Thymus (tissue), 11 donors: ENCODE measurements around the gene DNAH6. TPM values are rescaled to one million over a fixed set of nuclear protein-coding genes. Genes with fewer than 3 reads are reported as not detected.
"Not testable (repeated sequence)": the region's sequence is repeated elsewhere in the genome, so short reads cannot be mapped to it uniquely, and the experiment has no call there.

ENCODE experiments used
- DNase-seq, 9 donors: peaks; one replicate each; pipeline ENCODE4 v3.0.0-alpha.2; 2013; ENCODE audit warnings: low spot score in 9 of 9, low read depth in 6 of 9, missing footprints in 1 of 9
- H3K27ac ChIP-seq, 2 donors: one replicate each; pipeline ENCODE4 v1.5.1; 2013; ENCODE audit warnings: control low read depth in 1 of 2, low read depth in 1 of 2, low read length in 1 of 2, mild to moderate bottlenecking in 1 of 2, moderate library complexity in 1 of 2
- H3K27me3 ChIP-seq, 2 donors: one replicate each; pipeline ENCODE4 v1.5.1; 2013; ENCODE audit warnings: low read length in 1 of 2; ENCODE audit not compliant: control insufficient read depth in 2 of 2, insufficient read depth in 1 of 2
- H3K36me3 ChIP-seq, 2 donors: one replicate each; pipeline ENCODE4 v1.5.1; 2013; ENCODE audit warnings: low read length in 1 of 2, mild to moderate bottlenecking in 1 of 2, moderate library complexity in 1 of 2; ENCODE audit not compliant: control insufficient read depth in 2 of 2, insufficient read depth in 2 of 2
- H3K4me1 ChIP-seq, 2 donors: one replicate each; pipeline ENCODE4 v1.5.1; 2013; ENCODE audit warnings: low read length in 2 of 2; ENCODE audit not compliant: control insufficient read depth in 2 of 2, insufficient read depth in 2 of 2
- H3K4me3 ChIP-seq, 2 donors: one replicate each; pipeline ENCODE4 v1.5.1; 2013; ENCODE audit warnings: low read length in 2 of 2, control low read depth in 1 of 2, mild to moderate bottlenecking in 1 of 2
- H3K9me3 ChIP-seq, 2 donors: one replicate each; pipeline ENCODE4 v1.5.1; 2013; ENCODE audit warnings: low read length in 1 of 2, mild to moderate bottlenecking in 1 of 2; ENCODE audit not compliant: control insufficient read depth in 2 of 2, insufficient read depth in 1 of 2
- WGBS: extraction: QIAGEN DNeasy Blood & Tissue Kit; methylation state at CpG from one replicate; pipeline ENCODE4 v1.1.7; 2013; 5-methylcytosine and 5-hydroxymethylcytosine counted together
- polyA plus RNA-seq: library from polyadenylated mRNA; stranded (reverse); fragments of 200-250 nt; gene quantifications from one replicate; pipeline ENCODE4 v1.2.3, GENCODE V29; 2013
- total RNA-seq: library from RNA; stranded (reverse); fragments of 120-200 nt; gene quantifications from one replicate; pipeline ENCODE4 v1.2.4, GENCODE V29; 2013
- donor health status: healthy.

The DNAH6 gene
- total and polyA plus RNA-seq, 2 donors = 0.57 to 0.66 TPM

DNA sequence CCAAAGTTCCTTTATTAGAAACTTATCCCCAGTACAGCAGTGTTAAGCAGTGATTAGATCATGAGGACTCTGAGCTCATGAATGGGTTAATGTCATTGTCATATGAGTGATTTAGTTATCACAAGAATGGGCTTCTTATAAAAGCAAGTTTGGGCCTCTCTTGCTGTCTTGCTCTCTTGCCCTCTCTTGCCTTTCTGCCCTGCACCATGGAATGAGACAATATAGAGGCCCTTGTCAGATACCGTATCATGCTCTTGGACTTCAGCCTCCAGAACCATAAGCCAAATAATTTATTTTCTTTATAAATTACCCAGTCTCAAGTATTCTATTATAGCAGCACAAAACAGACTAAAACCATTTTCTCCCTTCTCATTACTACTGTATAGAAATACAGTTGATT is 238.8 kb downstream of the DNAH6 start:
- no peaks in the 10 kb centered on the region for H3K36me3 ChIP-seq
- DNase-seq = no peak
- WGBS = 89% methylated on average over 1 of the region's 1 CpG

DNA sequence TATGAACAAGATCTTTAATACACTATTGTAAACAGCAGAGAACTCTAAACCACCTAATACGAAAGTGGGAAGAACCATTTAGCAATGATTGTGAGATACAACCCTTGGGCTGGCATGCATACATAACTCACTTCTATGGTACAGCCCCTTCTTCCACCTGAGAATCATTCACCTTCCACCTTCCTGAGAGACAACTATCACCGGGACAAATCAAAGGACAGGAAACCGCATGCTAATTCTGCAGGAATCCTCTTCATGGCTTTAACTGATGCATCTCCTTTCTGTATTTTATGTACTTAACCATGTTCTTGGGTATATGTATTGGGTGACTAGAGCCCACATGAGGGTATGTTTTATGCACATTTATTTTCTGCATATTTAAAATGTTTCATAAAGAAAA is 241.3 kb downstream of the DNAH6 start:
- Histone ChIP-seq H3K27ac (no peak overlapping the region), H3K4me1 (no peaks in the 10 kb centered on the region), H3K4me3 (no peak overlapping the region), H3K36me3 (no peaks in the 10 kb centered on the region), H3K9me3 (no peaks in the 10 kb centered on the region), H3K27me3 (no peaks in the 10 kb centered on the region)
- 73% methylated on average over 3 of the region's 3 CpGs for WGBS
- no peak for DNase-seq

More for the DNA sequence above, 238.8 kb downstream of the DNAH6 start:
- no peaks in the 10 kb centered on the region for H3K27me3 ChIP-seq
- H3K4me3 ChIP-seq = no peak overlapping the region
- H3K27ac ChIP-seq = no peak overlapping the region
- no peaks in the 10 kb centered on the region for H3K9me3 ChIP-seq
- no peaks in the 10 kb centered on the region for H3K4me1 ChIP-seq

DNA sequence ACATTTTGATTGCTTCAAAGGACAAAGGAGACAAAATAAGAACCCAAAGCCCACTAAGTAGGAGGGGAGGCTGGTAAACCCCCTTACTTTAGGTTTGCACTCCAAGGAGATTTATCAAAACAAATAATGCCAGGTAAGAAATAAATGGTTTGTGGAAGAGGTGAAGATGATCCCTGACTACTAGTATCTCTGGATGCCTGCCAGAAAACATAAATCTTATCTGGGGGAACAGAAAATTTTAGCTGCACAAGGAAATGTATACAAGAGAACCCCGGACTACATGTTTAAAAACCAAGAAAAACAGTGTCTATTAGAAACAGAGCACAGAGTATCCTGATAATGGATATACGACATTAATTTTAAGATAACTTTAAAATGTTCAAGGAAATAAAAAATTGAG is 250.5 kb downstream of the DNAH6 start:
- no peak overlapping the region for H3K4me3 ChIP-seq
- DNase-seq = no peak
- no peaks in the 10 kb centered on the region for H3K36me3 ChIP-seq
- peaks cover 0 to 5% of the 10 kb centered on the region in 2 donors for H3K9me3 ChIP-seq
- H3K4me1 ChIP-seq = no peaks in the 10 kb centered on the region
- H3K27ac ChIP-seq = no peak overlapping the region
- 95% methylated on average over 2 of the region's 2 CpGs for WGBS
- H3K27me3 ChIP-seq = no peaks in the 10 kb centered on the region

DNA sequence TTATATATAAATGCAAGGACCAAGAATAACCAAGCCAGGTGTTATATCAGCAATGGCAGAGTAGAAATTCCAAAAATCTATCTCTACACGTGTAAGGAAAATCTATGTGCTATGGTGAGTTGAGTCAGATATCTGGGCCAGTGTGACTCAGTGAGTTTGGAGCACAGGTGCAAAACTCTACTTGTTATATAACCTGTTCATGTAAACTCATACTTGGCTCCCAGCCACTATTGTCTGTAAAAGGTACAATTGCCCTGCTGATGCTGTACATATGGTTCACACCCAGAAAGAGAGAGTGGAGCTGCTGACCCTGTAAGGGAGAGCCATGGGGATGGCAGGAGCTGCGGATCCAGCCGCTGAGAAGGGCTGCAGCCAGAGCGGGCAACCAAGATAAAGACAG is 252.5 kb downstream of the DNAH6 start:
- WGBS = 97% methylated on average over 4 of the region's 4 CpGs
- DNase-seq = no peak
- Histone ChIP-seq H3K27ac (no peak overlapping the region), H3K27me3 (no peaks in the 10 kb centered on the region), H3K4me1 (no peaks in the 10 kb centered on the region), H3K36me3 (no peaks in the 10 kb centered on the region), H3K9me3 (peaks cover 0 to 5% of the 10 kb centered on the region in 2 donors), H3K4me3 (no peak overlapping the region)

DNA sequence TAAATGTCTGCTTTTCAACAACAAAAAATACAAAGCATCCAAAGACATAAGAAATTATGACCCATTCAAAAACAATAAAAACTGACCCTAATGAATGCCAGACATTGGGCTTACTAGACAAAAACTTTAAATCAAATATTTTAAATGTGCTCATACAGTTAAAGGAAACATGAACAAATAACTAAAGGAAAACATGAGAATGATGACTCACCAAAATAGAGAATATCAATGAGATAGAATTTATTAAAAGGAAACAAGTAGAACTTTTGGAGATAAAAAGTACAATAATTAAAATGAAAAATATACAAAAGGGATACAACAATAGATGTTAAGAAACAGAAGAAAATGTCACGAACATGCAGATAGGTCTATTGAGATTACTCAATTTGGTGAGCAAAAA is 254.0 kb downstream of the DNAH6 start:
- Histone ChIP-seq H3K4me3 (no peak overlapping the region), H3K36me3 (no peaks in the 10 kb centered on the region), H3K4me1 (no peaks in the 10 kb centered on the region), H3K27me3 (no peaks in the 10 kb centered on the region), H3K27ac (no peak overlapping the region), H3K9me3 (peaks cover 0 to 5% of the 10 kb centered on the region in 2 donors)
- DNase-seq = no peak
- 99% methylated on average over 1 of the region's 1 CpG for WGBS

DNA sequence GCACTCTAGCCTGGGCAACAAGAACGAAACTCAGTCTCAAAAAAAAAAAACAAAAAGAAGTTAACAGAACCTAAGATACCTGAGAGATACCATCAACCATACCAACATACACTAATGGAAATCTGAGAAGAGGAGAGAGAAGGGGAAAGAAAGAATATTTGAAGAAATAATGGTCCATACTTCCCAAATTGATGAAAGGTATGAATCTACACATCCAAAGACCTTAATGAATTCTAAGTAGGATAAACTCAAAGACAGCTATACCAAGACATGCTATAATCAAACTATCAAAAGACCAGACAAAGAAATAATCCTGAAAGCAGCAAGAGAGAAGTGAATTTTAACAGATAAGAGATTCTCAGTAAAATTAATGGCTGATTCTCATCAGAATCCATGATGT is 255.0 kb downstream of the DNAH6 start:
- DNase-seq = no peak
- H3K4me1 ChIP-seq = no peaks in the 10 kb centered on the region
- H3K4me3 ChIP-seq = no peak overlapping the region
- no peak overlapping the region for H3K27ac ChIP-seq
- no peaks in the 10 kb centered on the region for H3K27me3 ChIP-seq
- peaks cover 0 to 5% of the 10 kb centered on the region in 2 donors for H3K9me3 ChIP-seq
- H3K36me3 ChIP-seq = no peaks in the 10 kb centered on the region
- WGBS = 98% methylated on average over 1 of the region's 1 CpG

DNA sequence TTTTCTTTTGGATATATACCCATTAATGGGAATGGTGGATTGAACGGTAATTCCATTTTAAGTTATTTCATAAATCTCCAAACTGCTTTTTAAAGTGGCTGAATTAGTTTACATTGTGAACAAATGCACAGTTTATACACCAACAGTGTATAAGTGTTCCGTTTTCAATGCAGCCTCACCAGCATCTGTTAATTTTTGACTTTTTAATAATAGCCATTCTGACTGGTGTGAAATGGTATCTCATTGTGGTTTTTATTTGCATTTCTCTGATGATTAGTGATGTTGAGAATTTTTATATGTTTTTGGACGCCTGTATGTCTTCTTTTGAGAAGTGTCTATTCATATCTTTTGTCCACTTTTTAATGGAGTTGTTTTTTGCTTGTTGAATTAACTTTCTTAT is 257.3 kb downstream of the DNAH6 start:
- H3K36me3 ChIP-seq, H3K4me3 ChIP-seq, H3K27ac ChIP-seq, DNase-seq, H3K4me1 ChIP-seq, H3K9me3 ChIP-seq, H3K27me3 ChIP-seq: not testable (repeated sequence)
- 96% methylated on average over 3 of the region's 3 CpGs for WGBS

DNA sequence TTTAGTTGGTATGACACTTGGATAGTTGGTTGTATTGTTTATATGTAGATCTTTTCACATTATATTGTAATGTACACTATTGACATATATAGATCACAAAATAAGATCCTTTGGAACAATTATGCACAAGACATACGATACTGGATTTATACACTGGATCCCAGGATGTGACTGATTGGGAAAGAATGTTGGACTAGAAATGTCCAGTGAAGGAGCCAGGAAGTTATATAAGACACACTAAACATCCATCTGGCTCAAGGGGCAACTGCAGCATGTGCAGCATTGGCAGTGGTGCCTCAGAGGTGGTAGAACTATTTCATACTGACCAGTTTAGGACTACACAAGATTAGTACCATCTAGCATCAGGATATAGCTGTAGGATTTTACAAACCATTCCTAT is 259.7 kb downstream of the DNAH6 start:
- 96% methylated on average over 1 of the region's 1 CpG for WGBS
- H3K4me3 ChIP-seq = no peak overlapping the region
- no peaks in the 10 kb centered on the region for H3K9me3 ChIP-seq
- H3K27ac ChIP-seq = no peak overlapping the region
- no peaks in the 10 kb centered on the region for H3K4me1 ChIP-seq
- no peaks in the 10 kb centered on the region for H3K27me3 ChIP-seq
- no peak for DNase-seq
- H3K36me3 ChIP-seq = no peaks in the 10 kb centered on the region

DNA sequence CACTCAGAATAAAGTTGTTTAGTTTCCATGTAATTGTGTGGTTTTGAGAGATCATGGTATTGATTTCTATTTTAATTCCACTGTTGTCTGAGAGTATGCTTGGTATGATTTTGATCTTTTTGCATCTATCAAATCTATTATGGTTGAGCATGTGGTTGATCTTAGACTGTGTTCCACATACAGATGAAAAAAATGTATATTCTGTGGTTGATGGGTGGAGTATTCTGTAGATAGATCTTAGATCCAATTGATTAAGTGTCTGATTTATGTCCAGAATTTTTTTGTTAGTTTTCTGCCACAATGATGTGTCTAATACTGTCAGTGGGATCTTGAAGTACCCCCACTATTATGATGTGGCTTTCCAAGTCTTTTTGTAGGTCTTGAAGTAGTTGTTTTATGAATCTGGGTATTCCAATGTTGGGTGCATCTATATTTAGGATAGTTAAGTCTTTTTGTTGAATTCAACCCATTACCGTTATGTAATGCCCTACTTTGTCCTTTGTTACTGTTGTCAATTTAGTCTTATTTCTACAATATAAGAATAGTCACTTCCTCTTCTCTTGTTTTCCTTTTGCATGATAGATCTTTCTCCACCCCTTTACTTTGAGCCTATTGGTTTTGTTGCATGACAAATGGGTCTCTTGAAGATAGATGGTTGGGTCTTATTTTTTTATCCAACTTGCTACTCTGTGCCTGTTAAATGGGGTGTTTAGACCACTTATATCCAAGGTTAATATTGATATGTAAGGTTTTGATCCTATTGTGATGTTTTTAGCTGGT is 262.8 kb downstream of the DNAH6 start:
- H3K36me3 ChIP-seq = no peaks in the 10 kb centered on the region
- H3K27ac ChIP-seq = no peak overlapping the region
- WGBS = 97% methylated on average over 1 of the region's 1 CpG
- DNase-seq = no peak
- H3K27me3 ChIP-seq = no peaks in the 10 kb centered on the region
- H3K4me3 ChIP-seq = no peak overlapping the region
- no peaks in the 10 kb centered on the region for H3K9me3 ChIP-seq
- H3K4me1 ChIP-seq = peaks cover 0 to 8% of the 10 kb centered on the region in 2 donors
